Measurements from ENCODE around the gene FHOD3. TPM values are rescaled to one million over a fixed set of nuclear protein-coding genes. Genes with fewer than 3 reads are reported as not detected.

The FHOD3 gene
- total RNA-seq, 2 donors from 2014 or later: 19.8 to 24.9 TPM

DNA sequence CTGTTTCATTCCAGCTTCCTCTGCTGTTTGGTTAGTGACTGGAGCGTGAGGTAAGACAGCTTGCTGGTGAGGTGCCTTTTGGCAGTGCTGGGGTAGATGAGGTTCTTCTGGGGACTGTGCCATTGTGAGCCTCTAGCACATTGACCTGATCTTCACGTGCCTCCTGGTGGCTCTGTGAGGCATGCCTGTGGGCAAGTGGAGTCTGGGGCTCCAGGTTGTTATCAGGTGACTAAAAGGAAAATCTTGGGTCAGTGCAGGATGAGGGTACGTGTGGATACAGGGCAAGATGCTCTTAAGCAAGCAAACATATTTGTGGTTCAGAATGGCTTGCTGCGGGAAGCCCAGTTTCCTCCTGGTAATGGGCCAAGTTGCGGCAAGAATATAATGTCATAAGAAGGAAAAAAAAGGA, 75.4 kb downstream of the FHOD3 start:
- ATAC-seq (ENCODE audit: insufficient number of reproducible peaks, low FRiP score, low read depth): no peak
- Histone ChIP-seq H3K27ac (peak overlapping the region; percentile 31 to 55), H3K27me3 (replicated peaks; ENCODE audit: insufficient read depth) (no peaks in the 10 kb centered on the region)

DNA sequence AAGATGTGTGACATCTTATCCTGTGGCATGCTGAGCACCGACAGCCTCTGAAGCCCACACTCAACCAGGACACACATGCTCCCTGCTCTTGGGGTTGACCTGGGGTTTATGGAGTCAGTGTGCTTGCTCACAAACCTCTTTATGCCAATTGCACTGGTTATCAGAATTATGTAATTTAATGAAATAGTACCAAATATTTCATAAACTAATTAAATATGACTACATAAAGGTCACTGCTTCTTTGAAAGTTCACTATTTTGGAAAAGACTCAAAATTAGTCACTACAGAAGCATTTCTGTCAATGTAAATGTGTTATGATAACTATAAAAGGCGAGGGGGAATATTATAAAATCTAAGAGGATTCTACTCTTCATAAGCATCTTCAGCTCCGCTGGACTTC, 76.7 kb downstream of the FHOD3 start:
- TF ChIP-seq, protein P1, sequence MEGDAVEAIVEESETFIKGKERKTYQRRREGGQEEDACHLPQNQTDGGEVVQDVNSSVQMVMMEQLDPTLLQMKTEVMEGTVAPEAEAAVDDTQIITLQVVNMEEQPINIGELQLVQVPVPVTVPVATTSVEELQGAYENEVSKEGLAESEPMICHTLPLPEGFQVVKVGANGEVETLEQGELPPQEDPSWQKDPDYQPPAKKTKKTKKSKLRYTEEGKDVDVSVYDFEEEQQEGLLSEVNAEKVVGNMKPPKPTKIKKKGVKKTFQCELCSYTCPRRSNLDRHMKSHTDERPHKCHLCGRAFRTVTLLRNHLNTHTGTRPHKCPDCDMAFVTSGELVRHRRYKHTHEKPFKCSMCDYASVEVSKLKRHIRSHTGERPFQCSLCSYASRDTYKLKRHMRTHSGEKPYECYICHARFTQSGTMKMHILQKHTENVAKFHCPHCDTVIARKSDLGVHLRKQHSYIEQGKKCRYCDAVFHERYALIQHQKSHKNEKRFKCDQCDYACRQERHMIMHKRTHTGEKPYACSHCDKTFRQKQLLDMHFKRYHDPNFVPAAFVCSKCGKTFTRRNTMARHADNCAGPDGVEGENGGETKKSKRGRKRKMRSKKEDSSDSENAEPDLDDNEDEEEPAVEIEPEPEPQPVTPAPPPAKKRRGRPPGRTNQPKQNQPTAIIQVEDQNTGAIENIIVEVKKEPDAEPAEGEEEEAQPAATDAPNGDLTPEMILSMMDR (IDR thresholded peaks at IDR 0.05): no peak

More for the DNA sequence above, 75.4 kb downstream of the FHOD3 start:
- TF ChIP-seq, protein P1 (IDR thresholded peaks at IDR 0.05): no peak
- no peaks in the 10 kb centered on the region for H3K36me3 ChIP-seq
- H3K4me1 ChIP-seq (ENCODE audit: control insufficient read depth in 1 of 2, low read depth in 2 of 2): peaks cover 34 to 64% of the 10 kb centered on the region in 2 donors
- no peaks in the 10 kb centered on the region for H3K9me3 ChIP-seq
- DNase-seq (ENCODE audit: low spot score): no peak
- H3K4me3 ChIP-seq: peak overlapping the region; percentile 45

DNA sequence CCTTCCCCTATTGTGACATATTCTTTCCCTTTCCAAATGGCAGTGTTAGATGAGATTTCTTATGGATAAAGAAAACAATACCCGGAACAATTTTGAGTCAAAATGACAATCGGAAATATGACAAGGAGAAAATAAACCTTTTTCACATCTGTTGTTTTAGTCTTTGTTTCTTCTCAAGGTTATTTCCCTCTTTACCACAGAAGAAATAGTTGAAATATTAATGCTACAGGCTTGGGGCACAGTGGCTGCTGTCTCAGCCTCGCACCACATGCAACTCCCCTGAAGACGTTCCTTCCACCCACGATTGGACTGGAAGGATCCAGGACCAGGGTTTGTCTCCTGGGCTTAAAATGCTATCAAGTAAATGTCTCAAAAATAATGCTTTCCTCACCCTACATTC, 77.6 kb downstream of the FHOD3 start:
- Histone ChIP-seq H3K4me3 (no peak overlapping the region), H3K27ac (peak overlapping the region in 1 of 2 donors; percentile 55), H3K9me3 (no peaks in the 10 kb centered on the region), H3K4me1 (ENCODE audit: control insufficient read depth in 1 of 2, low read depth in 2 of 2) (peaks cover 23 to 66% of the 10 kb centered on the region in 2 donors), H3K27me3 (replicated peaks; ENCODE audit: insufficient read depth) (no peaks in the 10 kb centered on the region), H3K36me3 (no peaks in the 10 kb centered on the region)
- ATAC-seq (ENCODE audit: insufficient number of reproducible peaks, low FRiP score, low read depth) (no peak), DNase-seq (ENCODE audit: low spot score) (no peak)
- TF ChIP-seq, protein P1 (IDR thresholded peaks at IDR 0.05): no peak

More for the DNA sequence above, 76.7 kb downstream of the FHOD3 start:
- H3K27ac ChIP-seq: peak overlapping the region in 1 of 2 donors; percentile 55
- ATAC-seq (ENCODE audit: insufficient number of reproducible peaks, low FRiP score, low read depth): no peak
- no peaks in the 10 kb centered on the region for H3K9me3 ChIP-seq
- no peaks in the 10 kb centered on the region for H3K36me3 ChIP-seq
- no peaks in the 10 kb centered on the region for H3K27me3 ChIP-seq (replicated peaks; ENCODE audit: insufficient read depth)
- H3K4me1 ChIP-seq (ENCODE audit: control insufficient read depth in 1 of 2, low read depth in 2 of 2): peaks cover 23 to 61% of the 10 kb centered on the region in 2 donors
- no peak for DNase-seq (ENCODE audit: low spot score)
- H3K4me3 ChIP-seq: peak overlapping the region; percentile 45

- no peak for ATAC-seq (ENCODE audit: insufficient number of reproducible peaks, low FRiP score, low read depth)
- DNase-seq (ENCODE audit: low spot score): no peak
- H3K36me3 ChIP-seq: no peaks in the 10 kb centered on the region
Observed at GRCh38 chr18:36376361-36376760, 78.8 kb downstream of the FHOD3 start.

DNA sequence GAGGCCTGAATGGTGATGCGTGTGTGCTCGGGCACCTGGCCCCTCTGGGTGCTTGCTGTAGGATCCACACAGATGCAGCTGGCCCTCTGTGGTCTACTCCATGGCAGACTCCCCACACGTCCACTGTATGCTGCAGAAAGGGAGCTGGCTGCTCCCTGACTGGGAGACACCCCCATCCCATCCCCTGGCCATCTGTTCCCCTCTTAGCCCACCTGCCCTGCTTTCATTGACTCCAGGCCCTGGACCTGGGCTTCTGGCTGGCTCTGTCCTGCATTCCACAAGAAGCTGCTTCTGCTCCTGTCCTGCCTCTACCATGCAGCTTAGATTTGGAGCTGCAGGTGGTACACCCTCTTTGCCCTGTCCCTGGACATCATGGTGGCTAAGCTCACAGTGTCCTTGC, 80.1 kb downstream of the FHOD3 start:
- no peak for ATAC-seq (ENCODE audit: insufficient number of reproducible peaks, low FRiP score, low read depth)
- Histone ChIP-seq H3K4me1 (ENCODE audit: control insufficient read depth in 1 of 2, low read depth in 2 of 2) (peaks cover 19 to 60% of the 10 kb centered on the region in 2 donors), H3K27ac (no peak overlapping the region), H3K9me3 (no peaks in the 10 kb centered on the region), H3K27me3 (replicated peaks; ENCODE audit: insufficient read depth) (no peaks in the 10 kb centered on the region), H3K4me3 (no peak overlapping the region), H3K36me3 (no peaks in the 10 kb centered on the region)
- DNase-seq (ENCODE audit: low spot score): no peak
- TF ChIP-seq, protein P1 (IDR thresholded peaks at IDR 0.05): no peak

More at GRCh38 chr18:36376361-36376760, 78.8 kb downstream of the FHOD3 start:
- Histone ChIP-seq H3K9me3 (no peaks in the 10 kb centered on the region), H3K4me3 (no peak overlapping the region), H3K4me1 (ENCODE audit: control insufficient read depth in 1 of 2, low read depth in 2 of 2) (peaks cover 23 to 72% of the 10 kb centered on the region in 2 donors), H3K27me3 (replicated peaks; ENCODE audit: insufficient read depth) (no peaks in the 10 kb centered on the region), H3K27ac (peak overlapping the region in 1 of 2 donors; percentile 55)
- TF ChIP-seq, protein P1 (IDR thresholded peaks at IDR 0.05): no peak
